T-helper 2 cell treated with Interferon-gamma antibody and Interleukin-4, amounts not matched to agents 100 ng/mL and 5 ng/mL, for 36 hours (primary cell): ENCODE results near the gene ARL5A. TPM values are rescaled to one million over a fixed set of nuclear protein-coding genes. Genes with fewer than 3 reads are reported as not detected.

Experiments
- intact Hi-C: fragments of 100-400 bp; cut with micrococcal nuclease; formaldehyde crosslinking; loops from one replicate; pipeline ENCODE4 v1.15.1; 2023
- total RNA-seq: library from RNA; stranded (reverse); gene quantifications from 2 replicates; pipeline ENCODE4 v1.2.3, GENCODE V29; 2022

ARL5A gene
- total RNA-seq, 1 donor from 2014 or later, result 53.5 TPM

DNA sequence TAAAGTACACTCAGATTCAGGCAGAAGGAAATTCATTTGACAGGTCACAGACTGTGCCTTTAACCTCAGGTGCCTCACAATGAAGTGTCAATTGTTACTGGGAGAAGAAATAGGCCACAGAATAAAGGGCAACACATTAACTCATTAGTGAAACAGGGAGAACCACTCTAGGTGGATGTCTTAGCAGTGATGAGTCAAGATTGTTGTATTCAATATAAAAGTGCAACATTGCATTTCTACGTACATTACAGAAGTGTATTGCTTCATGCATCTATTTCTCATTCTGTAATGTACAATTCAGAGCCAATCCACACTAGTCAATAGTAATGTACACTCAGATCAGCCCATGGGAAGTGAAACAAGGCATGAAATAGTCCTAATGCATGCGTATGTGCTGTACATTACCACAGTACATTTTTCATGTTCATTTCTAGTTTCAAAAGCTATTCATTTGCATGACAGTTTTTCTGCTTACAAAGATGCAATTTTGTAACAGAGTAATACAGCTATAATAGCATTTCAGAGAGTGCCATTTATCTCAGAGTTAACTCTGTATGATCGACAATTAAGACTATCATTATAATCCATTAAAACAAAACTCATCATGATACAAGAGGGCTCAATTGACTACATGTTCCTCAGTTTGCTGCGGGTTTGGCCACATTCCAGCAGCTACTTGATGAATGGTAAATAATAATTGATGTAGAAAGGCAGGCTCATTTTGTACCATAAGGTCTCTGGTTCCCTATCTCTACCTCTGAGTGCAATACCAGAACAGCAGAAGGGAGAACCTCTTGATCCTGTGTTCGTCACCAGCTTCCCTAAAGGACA lies 12.2 kb upstream of the ARL5A start:
- intact Hi-C loops, result no loop called here

DNA sequence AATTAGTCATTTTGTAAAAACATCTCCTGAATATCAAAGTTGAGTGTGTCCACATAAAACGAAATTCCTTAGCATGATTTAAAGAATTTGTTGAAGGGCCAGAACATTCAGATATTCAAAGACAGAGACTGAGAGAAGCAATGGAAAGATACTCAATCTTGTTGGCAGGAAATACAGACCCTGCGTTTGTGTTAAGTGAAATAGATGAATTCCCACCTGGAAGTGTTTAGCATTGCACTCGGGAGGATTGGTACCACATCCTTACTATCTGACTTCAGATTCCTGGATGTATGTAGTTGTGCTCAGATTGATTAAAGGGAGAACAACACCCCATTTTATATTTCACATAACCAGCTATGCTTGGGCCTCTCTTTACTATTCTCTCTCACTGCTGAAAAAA lies 9.7 kb upstream of the ARL5A start:
- intact Hi-C loops, result no loop called here

DNA sequence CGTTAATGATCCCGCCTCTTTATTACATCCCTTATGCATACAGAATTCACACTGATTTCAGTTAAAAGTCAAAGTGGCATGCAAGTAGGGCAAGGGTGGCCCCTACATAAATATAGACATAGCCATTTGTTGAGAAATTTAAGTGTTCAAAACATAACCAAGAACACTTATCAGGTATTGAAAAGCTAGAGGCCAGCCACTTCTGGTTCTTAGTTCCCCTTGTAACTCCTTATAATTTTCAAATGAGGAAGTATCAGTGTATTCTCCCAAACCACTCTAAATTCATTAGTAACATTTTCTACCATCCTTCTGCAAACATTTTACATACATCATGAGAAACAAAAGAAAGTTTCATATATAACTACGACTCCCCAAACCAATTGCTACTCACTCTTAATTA lies 5.8 kb upstream of the ARL5A start:
- intact Hi-C loops, result no loop called here

DNA sequence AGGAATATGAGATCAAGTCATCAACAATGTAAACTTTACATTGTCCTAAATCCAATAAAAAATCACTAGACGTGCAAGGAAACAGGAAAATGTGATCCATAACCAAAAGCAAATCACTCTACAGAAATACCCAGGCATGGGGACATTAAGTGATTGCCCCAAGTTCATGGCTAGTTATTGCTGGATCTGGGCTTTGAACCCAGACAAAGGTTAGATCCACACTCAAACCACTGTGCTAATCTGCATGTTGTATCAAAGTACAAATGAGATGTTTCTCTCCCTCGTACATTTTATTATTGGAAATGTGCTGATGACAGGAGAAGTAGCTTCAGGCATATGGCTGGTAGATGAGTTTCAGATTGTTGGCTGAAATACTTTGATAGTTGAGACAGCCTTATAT lies 2.7 kb upstream of the ARL5A start:
- intact Hi-C loops, result no loop called here

DNA sequence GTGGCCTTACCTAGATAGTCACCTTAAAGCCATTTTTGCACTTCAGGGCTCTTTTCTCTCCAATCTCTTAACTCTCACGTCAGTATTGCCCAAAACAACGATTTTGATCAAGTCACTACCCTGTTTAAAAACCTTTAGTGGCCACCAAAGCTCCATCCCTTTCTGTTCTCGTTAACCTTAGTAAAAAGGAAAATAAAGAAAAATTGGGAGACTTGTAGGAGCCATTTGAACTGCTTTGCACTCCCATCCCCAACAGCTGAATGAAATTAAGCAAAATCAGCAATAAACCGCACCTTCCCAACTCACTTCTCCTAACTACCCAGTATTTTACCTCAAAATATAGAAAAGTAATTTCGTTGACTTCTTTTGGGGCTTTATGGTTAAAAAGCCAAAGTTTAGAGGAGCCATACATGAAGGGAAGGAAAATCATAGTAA lies 686 bp upstream of the ARL5A start:
- intact Hi-C loops, result loop anchor here (1.0 to 10.0 kb wide), 6 partner anchors 9 to 888 kb away; partner anchors contain the start of genes PRPF40A and RBM43

DNA sequence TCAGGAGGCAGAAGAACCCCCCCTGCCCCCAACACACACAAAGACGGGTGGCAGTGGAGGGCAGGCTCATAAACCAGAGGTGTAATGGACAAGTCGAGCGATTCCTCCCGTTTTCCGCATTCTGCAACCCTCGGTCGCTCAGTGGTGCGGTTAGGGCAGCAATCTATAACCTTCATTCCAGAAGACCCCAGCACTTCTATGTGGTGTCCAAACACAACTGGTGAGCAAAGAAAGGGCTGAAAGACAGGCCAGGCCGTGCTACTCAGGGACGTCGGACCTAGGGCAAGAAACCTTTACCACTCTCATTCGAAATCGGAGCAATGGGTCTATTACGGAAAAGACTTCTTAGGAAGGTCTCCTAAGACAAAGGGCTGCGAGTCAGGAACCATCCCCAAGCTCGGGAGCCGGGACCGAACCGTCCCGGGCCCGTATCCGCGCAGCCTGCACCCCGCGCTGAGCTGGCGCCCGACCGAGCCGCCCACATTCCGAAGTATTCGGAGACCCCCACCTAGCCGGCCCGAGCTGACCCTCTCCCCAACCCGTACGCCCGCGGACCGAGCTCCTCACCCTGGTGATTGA lies 568 bp downstream of the ARL5A start:
- intact Hi-C loops, result loop anchor here (1.0 to 10.0 kb wide), 9 partner anchors 7 to 890 kb away; partner anchors contain the start of genes PRPF40A and RBM43

DNA sequence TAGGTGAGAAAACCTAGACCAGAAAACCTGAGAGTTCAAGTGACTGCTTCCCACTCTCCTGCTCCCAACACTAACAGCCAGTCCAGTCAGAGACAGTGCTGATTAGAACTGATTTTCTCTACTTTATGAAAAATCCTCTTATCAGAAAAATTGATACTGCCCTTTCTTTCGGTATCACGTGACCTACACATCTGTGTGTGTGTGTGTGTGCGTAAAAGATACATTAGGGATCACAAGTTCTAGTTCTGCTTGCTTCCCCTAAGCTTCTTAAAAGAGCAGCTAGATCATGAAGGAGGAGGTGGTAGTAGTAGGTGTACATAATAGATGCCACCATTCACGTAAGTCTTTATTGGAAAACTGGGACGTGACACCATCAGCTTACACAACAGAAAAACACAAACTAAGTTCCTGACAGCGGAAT lies 1.5 kb downstream of the ARL5A start:
- intact Hi-C loops, result loop anchor here (1.0 to 10.0 kb wide), 5 partner anchors 14 to 412 kb away; no protein-coding TSS in a partner anchor

DNA sequence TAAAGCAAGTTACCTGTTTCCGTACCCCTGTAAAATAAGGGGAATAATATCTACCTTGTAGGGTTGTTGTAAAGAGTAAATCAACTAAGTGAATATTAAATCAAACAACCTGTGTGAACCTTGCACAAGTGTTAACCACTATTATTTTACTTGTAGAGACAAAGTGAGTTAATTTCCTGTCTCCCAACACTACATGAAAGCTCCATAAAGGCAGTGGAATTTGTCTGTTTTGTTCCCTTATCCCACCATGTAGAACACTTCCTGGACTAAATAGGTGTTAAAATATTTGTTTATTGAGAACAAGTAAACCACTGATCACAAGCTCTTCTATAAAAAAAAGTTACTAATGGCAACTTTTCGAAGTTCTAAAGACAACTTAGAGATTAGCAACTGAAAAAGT lies 3.3 kb downstream of the ARL5A start:
- intact Hi-C loops, result loop anchor here (5.0 to 10.0 kb wide), 2 partner anchors 202 to 410 kb away; no protein-coding TSS in a partner anchor

DNA sequence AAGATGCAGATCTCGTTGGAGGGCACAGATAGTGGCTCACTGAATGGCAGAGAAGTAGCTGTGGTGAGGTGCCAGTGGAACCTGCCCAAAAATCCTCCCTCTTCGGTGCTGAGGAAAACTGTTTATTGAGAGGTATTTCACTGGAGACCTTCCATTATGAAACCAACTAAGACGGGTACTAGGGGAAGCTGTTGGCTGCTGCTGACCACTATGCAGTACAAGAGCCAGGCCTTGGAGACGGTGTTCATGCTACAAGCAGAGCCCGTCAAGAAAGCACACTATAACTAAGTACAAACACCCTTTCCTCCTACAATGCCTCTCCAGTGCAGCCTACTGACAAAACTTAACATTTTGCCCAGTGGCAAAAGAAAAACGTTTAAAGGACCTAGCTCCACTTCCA lies 4.6 kb downstream of the ARL5A start:
- intact Hi-C loops, result loop anchor here (10.0 kb wide), 1 partner anchor 409 kb away; no protein-coding TSS in a partner anchor

DNA sequence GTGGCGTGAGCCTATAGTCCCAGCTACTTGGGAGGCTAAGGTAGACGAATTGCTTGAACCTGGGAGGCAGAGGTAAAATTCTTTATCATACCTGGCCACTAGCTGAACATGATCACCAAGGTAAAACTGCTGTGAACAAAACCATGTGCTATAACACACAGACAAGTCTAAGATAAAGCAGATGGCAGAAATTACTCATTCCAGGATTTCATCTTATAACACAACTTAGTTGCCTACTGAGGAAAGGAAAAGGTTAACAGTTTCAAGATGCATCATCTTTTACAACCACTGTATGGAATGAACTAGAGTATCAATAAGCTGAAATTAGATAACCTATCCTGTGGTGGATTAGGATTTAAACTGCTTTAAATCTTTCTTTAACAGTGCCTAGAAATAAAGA lies 8.3 kb downstream of the ARL5A start:
- intact Hi-C loops, result loop anchor here (1.0 to 10.0 kb wide), 2 partner anchors 8 to 405 kb away; partner anchors contain the start of gene ARL5A

DNA sequence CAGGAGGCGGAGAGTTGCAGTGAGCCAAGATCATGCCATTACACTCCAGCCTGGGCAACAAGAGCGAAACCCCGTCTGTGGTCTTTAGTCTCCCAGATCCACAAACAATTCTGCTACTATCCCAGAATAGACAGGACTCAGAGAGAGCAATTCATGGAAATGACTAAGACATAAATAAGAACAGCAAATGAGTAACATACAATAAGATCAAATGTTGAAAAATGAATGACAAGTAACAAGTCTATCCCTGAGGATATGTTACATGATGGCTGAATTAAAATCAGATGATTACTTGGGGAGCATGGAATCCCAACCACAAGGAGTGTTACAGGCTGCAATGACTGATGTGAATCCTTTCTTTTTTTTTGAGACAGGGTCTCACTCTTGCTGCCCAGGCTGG lies 10.3 kb downstream of the ARL5A start:
- intact Hi-C loops, result no loop called here

DNA sequence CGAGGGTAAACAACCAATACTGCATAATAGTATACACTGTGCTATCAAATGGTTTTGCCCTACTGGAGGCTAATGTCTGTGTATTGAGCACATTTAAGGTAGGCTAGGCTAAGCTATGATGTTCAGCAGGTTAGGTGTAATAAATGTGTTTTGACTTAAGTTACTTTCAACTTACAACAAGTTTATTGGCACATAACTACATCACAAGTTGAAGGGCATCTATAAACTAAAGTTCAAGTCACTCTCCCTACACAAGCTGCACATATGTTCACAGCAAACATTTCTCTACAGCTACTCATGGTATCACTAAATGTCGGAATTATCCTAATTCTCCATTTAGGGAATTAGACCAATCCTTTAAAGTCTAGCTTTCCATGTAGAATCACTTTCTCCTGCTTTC lies 11.4 kb downstream of the ARL5A start:
- intact Hi-C loops, result no loop called here

DNA sequence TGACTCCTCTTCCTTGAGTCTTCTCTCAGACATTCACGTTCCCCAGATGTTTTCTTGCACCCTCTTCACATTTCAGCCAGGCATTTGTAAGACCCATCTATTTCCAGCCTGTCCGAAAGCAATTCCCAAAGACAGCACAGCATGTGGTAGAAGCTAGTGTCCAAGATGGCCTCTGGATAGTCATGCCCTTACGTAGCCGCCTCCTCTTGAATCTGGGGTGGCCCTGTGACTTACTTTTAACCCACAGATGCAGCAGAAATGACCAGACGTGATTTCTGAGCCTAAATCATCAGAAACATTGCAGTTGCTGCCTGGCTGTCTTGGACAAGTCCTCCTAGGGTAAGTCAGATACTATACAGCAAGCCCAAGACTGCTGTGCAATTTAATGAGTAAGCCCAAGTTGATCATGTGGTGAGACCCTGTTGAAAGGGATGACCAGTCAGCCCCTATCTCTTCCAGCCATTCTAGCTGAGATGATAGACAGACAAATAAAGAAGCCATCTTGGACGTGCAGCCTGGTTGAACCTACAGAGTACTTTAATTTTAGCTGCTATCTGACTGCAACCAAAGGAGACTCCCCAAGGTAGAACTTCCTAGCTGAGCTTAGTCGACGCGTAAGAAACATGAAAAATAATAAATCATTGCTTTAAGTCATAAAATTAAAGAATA lies 12.3 kb downstream of the ARL5A start:
- intact Hi-C loops, result no loop called here

DNA sequence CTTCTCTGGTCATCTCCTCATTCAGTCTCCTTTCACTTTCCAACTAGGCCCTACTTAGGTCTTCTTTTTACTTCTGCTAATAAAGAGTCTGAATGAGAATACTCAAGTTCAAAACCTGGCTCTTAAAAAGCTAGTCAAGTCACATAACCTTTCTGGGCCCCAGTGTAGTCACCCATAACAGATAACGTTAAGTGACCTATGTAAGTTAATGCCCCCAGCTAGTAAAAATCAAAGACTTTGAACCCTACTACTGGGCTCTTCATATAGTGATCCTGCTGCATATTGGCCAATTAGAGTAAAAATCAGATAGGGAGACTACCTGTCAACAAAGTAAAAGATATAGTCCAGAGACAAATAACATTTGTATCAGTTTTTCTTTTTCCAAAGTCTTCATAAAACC lies 17.7 kb downstream of the ARL5A start:
- intact Hi-C loops, result no loop called here

DNA sequence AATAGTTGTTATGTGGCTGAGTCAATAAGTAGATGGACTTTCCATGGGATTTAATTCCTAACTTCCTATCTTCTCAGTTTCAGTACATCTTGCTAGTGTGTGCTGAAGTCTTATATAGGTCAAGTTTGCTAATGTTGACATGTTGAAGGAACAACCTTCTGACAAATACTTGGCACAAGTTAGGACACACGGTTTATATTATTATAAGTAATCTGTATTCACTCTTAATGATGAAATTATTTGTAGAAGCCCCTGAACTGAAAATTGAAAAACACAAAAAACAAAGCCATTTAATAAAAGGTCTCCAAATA lies 19.2 kb downstream of the ARL5A start:
- intact Hi-C loops, result no loop called here

DNA sequence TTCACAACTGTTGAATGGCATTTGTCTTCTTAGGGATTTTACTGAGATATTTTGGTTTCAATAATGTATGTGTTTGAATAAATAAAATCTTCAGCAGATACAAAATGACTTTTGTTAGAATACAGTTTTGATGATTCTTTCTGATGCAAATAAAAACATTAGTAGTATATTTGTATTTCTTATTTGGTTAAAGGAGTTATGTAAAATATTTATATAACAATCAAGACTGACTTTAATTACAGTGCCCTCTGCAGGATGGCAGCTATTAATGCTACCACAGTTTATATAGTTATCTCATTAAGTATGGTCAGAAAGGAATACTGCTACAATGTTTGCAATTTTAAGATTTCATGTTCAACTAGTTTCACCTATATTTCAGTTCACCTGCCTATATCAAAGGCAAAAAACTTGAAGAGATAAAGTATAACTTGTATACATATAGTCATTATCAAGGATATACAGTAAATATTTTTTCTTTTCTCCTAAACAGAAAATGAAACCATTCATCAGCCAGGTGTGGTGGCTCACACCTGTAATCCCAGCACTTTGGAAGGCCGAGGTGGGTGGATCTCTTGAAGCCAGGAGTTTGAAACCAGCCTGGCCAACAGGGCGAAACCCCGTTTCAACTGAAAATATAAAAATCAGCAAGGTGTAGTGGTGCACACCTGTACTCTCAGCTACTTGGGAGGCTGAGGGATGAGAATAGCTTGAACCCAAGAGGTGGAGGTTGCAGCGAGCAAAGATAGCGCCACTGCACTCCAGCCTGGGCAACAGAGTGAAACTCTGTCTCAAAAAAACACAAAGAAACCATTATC lies 19.8 kb downstream of the ARL5A start:
- intact Hi-C loops, result no loop called here

DNA sequence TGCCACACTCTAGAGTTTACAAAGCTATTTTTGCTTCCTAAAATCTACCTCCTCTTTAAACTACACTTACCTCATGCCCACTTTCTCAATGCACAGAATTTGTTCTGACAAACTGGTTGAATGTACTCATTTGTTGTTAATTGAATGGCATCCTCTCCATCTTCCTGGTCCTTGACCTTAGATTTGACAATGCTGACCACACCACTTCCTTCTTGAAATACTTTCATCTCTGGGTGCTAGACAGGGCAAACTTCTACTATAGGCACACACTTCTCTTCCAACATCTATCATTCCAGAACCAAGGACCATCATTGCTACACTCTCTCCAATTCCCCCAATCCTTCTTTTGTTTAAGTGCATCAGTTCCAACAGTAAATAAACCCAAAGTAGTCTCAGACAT lies 22.3 kb downstream of the ARL5A start:
- intact Hi-C loops, result no loop called here

DNA sequence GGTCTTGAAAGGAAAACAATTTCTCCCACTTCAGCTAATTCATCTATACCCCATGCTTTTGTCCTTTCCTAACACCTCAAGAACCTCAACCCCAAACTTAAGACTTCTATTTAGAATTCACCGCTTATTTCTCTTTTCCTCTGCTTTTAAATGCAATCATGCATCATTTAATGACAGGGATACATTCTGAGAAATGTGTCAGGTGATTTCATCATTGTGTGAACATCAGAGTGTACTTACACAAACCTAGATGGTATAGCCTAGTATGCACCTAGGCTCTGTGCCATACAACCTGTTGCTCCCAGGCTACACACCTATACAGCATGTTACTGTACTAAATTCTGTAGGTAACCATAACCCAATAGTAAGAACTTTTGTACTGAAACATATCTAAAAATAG lies 22.9 kb downstream of the ARL5A start:
- intact Hi-C loops, result no loop called here

DNA sequence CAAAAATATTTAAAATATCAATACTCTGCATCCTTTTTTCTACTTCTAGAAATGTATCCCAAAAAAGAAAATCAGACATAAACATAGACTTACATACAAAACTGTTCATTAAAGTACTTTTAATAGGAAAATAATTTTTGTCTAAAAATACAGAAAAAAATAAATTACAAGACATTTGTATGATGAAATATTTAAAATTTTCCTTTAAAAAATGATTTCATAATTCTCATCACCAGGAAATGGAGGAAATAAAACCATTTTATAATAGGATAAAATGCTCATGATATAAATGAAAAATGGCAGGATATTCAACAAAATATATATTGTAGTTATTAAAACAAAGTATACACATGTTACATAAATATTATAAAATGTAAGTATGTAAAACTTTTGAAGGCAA lies 24.4 kb downstream of the ARL5A start:
- intact Hi-C loops, result no loop called here

DNA sequence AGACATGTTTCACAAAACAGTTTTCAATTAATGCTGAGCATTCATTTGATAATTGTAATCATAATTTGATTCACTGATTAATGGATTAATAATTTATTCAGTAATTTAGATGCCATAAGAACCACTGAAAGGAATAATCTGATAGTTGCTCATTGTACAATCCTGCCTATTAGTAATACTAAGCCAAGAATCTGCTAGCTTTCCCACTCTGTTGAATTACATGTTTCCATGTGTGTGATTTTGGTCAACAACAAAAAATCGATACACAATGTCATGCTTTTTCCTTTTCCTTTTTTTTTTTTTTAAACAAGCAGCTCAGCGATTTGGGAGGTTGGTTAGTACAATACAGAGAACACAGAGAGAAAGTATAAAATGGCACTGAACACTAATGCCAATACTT lies 25.9 kb downstream of the ARL5A start:
- intact Hi-C loops, result no loop called here

DNA sequence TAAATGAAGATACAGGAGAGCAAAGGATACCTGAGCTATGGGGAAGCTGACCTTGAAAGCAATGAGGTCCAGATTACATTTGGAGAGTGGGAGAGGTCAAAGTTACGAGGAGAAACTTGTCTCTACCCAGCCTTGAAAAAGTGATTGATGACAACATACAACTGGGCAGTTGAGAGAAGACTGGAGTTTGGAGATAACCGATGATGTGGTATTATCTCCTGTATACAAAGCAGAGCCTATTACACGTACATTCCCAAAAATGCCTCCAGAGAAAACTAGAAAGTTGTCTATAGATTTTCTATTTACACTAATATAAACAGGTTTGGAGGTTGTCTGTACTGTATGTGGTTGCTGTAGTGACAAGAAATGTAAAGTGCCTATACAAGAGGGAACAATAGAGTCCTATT lies 28.3 kb downstream of the ARL5A start:
- intact Hi-C loops, result no loop called here
